Left ventricle myocardium inferior (tissue), 1 donor: Measurements from ENCODE around the gene IL10. TPM values are rescaled to one million over a fixed set of nuclear protein-coding genes. Genes with fewer than 3 reads are reported as not detected.
"Not testable (repeated sequence)": the region's sequence is repeated elsewhere in the genome, so short reads cannot be mapped to it uniquely, and the experiment has no call there.

Experiments
- DNase-seq: peaks from one replicate; pipeline ENCODE4 v3.0.0-alpha.2; 2020
- H3K27ac ChIP-seq: fragments of 200-600 bp; replicated peaks from 2 replicates; pipeline ENCODE4 v1.8.0; 2021
- H3K27me3 ChIP-seq: fragments of 200-600 bp; 2 replicates; pipeline ENCODE4 v1.8.0; 2021; ENCODE audit warnings: low read depth
- H3K36me3 ChIP-seq: fragments of 200-600 bp; 2 replicates; pipeline ENCODE4 v1.8.0; 2021
- H3K4me1 ChIP-seq: fragments of 200-600 bp; 2 replicates; pipeline ENCODE4 v1.8.0; 2021
- H3K4me3 ChIP-seq: fragments of 200-600 bp; 2 replicates; pipeline ENCODE4 v1.8.0; 2021; ENCODE audit warnings: mild to moderate bottlenecking, moderate library complexity
- H3K9me3 ChIP-seq: fragments of 200-600 bp; replicated peaks from 2 replicates; pipeline ENCODE4 v1.8.0; 2021
- CTCF ChIP-seq: fragments of 200-600 bp; IDR thresholded peaks from 2 replicates; pipeline ENCODE4 v1.8.0; 2021; ENCODE audit warnings: antibody characterized with exemption, mild to moderate bottlenecking, borderline replicate concordance
- intact Hi-C: fragments of 100-400 bp; cut with micrococcal nuclease; formaldehyde crosslinking; loops from one replicate; pipeline ENCODE4 v1.11.0; 2022
- total RNA-seq: library from RNA; stranded (reverse); fragmentation: NEBNext Ultra II Directional; extraction: Animal tissue kit (Norgen Biotek cat#: 25700); gene quantifications from one replicate; pipeline ENCODE4 v1.2.1, GENCODE V29; 2021
- donor health status: DM: no; HTN: yes; CAD: no; lungs with severe emphysema.

The IL10 gene
- total RNA-seq, 1 donor from 2014 or later = 0.38 TPM

GRCh38 chr1:206779638-206780037 lies 7.3 kb upstream of the IL10 start:
- Histone ChIP-seq H3K27me3 (peaks cover 7% of the 10 kb centered on the region), H3K4me1 (no peaks in the 10 kb centered on the region), H3K4me3 (no peak overlapping the region), H3K36me3 (no peaks in the 10 kb centered on the region), H3K9me3 (no peaks in the 10 kb centered on the region), H3K27ac (no peak overlapping the region)
- DNase-seq = no peak
- no peak for TF ChIP-seq CTCF
- intact Hi-C loops = no loop called here

GRCh38 chr1:206778911-206779310 lies 6.6 kb upstream of the IL10 start:
- H3K27ac ChIP-seq, H3K4me1 ChIP-seq, H3K4me3 ChIP-seq, intact Hi-C loops, DNase-seq, H3K36me3 ChIP-seq, H3K9me3 ChIP-seq: not testable (repeated sequence)
- H3K27me3 ChIP-seq = peaks cover 15% of the 10 kb centered on the region

GRCh38 chr1:206778031-206778430 lies 5.7 kb upstream of the IL10 start:
- Histone ChIP-seq H3K9me3 (no peaks in the 10 kb centered on the region), H3K36me3 (no peaks in the 10 kb centered on the region), H3K4me1 (no peaks in the 10 kb centered on the region), H3K4me3 (no peak overlapping the region), H3K27me3 (peaks cover 19% of the 10 kb centered on the region), H3K27ac (no peak overlapping the region)
- intact Hi-C loops = no loop called here
- no peak for DNase-seq
- no peak for TF ChIP-seq CTCF

GRCh38 chr1:206776229-206776628 lies 3.9 kb upstream of the IL10 start:
- no peaks in the 10 kb centered on the region for H3K36me3 ChIP-seq
- intact Hi-C loops = no loop called here
- no peak overlapping the region for H3K27ac ChIP-seq
- H3K4me1 ChIP-seq = no peaks in the 10 kb centered on the region
- DNase-seq = no peak
- no peak for TF ChIP-seq CTCF
- no peak overlapping the region for H3K4me3 ChIP-seq
- no peaks in the 10 kb centered on the region for H3K9me3 ChIP-seq
- H3K27me3 ChIP-seq = peaks cover 32% of the 10 kb centered on the region

- Histone ChIP-seq H3K36me3 (no peaks in the 10 kb centered on the region), H3K4me3 (no peak overlapping the region), H3K27me3 (peaks cover 32% of the 10 kb centered on the region), H3K4me1 (no peaks in the 10 kb centered on the region), H3K9me3 (no peaks in the 10 kb centered on the region), H3K27ac (no peak overlapping the region)
- no peak for DNase-seq
- TF ChIP-seq CTCF = no peak
- intact Hi-C loops = no loop called here
These were observed 1.8 kb upstream of the IL10 start for GRCh38 chr1:206774093-206774492.

GRCh38 chr1:206771338-206771692 lies 979 bp downstream of the IL10 start:
- peak overlapping the region; percentile 30 for H3K27ac ChIP-seq
- H3K4me1 ChIP-seq = no peaks in the 10 kb centered on the region
- TF ChIP-seq CTCF = no peak
- H3K9me3 ChIP-seq = no peaks in the 10 kb centered on the region
- no peak for DNase-seq
- H3K36me3 ChIP-seq = no peaks in the 10 kb centered on the region
- peaks cover 27% of the 10 kb centered on the region for H3K27me3 ChIP-seq
- no peak overlapping the region for H3K4me3 ChIP-seq
- intact Hi-C loops = no loop called here
